Fibroblast of gingiva (primary cell): Measurements from ENCODE around the gene MAT1A.
"Not testable (repeated sequence)": the region's sequence is repeated elsewhere in the genome, so short reads cannot be mapped to it uniquely, and the experiment has no call there.

Source experiments
- DNase-seq: peaks from one replicate; pipeline ENCODE4 v3.0.0-alpha.2; 2011; ENCODE audit warnings: low read depth

MAT1A gene

DNA sequence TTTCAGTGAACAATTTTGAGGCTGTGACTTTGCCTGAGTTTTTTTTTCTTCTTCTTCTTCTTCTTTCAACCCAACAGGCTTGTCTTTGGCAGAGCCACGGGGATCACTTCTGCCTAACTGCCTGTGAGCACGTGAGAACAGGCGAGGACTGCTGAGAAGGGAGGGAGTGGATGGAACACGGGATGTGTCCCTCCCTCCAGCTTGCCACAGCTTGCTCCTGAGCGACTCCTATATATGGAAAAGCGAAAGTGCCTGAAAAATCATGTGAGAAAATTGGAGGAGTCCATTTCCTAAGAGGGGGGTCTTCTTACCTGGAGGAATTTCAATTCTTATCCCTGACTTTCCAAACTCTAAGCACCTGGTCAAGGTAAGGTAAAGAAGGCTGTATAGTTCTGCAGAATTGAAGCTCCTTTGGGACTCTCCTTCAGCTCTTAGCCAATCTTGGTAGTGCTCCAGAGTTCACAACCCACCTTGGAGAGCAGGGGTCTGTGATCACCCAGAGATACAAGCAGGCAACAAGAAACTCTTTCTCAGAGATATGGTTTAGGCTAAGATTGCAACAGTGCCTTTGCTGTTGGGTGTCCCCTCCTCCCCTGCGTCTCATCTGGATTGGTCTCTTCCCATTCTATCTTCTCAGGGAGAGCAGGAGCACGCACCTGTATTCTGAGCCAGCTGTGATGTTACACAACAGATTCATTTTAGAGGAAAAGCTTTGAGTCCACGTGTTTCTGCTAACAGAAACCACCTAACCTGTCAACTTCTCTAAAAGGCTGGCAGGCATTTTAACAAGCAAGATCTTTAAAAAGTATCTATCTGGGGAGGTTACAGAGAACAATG is at the start of gene MAT1A:
Gene MAT1A (minus strand): TSS at position 208 of the 837 bp plus-strand sequence. CDS start 235 bp downstream, outside the sequence.
- no peak for DNase-seq

DNA sequence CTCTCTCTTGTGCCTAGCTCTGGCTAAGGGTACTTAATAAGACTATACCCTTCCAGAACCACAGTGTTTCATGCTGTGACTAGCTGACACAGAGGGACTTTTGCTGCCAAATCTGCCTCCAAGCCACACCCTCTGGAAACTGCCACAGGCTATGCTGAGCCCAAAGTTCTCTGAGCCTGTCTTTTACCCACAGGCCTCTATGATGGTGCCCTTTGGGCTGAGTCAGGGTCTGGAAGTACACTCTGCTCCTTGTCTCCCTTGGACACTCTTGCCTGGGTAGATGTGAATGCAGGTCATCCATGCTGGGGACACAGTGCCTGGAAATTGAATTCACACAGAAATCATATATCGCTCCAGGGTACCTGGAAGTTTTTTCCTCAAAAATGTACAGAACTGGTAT is 44.5 kb upstream of the MAT1A start:
- DNase-seq = no peak

GRCh38 chr10:80324891-80325364 is 35.5 kb upstream of the MAT1A start:
- DNase-seq = no peak

DNA sequence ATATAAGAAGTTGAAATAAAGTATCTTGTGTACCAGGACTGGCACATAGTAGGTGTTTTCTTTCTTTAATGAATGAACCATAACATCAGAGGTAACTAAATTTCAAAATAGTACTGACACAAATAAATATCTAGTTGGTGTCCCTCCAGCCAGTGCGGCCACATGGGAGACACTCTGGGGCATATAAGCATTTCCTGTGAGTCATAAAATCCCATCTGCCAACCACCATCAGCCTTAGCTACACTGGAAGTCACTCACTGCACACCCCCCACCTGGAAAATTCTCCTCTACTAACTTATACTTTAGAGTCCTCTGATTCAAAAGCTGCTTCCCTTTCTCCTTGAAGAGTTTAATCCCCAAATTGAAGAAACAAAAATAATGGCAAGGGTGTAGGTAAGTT is 34.6 kb upstream of the MAT1A start:
- DNase-seq = no peak

- DNase-seq = no peak
These were observed 33.9 kb upstream of the MAT1A start for GRCh38 chr10:80323311-80323710.

DNA sequence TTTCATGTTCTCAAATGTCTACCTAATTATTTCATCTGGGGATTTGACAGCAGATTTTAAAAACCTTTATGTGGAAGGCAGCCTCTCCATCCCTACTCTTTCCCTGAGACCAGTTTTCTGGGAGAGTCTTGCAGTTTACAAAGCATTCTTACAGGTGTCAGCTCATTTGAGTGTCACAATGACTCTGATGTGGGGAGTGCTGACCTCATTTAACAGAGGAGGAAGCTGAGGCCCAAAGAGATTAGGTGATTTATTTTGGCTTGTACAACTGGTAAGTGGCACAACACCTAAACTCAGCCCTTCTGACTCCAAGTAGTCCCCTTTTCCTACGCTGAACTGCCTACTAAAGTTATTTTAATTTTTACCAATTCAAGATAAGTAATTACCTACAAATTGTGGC is 33.3 kb upstream of the MAT1A start:
- DNase-seq = no peak

GRCh38 chr10:80322158-80322557 is 32.7 kb upstream of the MAT1A start:
- no peak for DNase-seq

DNA sequence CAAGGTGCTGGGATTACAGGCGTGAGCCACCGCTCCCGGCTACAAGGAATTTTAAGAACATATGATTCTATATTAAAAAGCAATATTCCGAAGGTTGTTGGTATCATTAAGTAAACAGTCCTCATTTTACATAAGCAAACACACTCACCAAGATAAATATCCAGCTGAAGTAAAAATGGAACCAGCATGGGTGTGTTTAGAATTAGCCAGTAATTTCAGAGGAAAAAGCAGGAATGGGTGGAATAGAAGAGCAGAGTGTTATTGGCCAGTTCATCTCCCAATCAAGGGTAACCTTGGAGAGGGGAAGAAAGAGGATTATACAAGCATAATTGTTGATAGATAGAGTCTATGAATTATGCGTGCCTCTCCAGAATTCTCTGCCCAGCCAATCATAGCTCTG is 31.7 kb upstream of the MAT1A start:
- no peak for DNase-seq

- DNase-seq = no peak
These were observed 30.9 kb upstream of the MAT1A start for GRCh38 chr10:80320377-80320776.

DNA sequence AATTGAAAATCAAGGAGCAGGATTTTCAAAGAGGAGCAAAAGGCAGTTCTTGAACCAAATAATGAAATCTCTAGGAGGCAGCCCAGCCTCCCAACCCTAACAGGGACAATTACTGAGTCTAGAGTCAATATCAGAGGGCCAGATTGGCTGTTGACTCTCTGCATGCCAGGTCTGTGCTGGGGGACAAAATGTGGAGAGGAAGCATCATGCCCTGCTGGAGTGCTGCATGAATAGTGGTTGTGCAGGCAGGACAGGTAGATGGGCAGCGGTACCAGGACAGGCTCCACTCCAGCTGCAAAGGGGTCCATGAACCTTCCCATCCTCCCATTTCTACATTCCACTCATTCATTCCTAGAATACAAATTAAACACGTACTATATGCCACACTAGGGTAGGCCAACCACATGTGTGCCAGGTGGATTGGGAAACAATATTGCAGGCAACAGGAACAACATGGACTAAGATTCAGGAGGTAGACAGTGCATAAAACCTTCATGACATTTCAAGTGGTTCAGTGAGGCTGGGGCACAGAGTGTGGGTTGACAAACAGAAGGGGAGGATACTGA is 30.4 kb upstream of the MAT1A start:
- DNase-seq = no peak

DNA sequence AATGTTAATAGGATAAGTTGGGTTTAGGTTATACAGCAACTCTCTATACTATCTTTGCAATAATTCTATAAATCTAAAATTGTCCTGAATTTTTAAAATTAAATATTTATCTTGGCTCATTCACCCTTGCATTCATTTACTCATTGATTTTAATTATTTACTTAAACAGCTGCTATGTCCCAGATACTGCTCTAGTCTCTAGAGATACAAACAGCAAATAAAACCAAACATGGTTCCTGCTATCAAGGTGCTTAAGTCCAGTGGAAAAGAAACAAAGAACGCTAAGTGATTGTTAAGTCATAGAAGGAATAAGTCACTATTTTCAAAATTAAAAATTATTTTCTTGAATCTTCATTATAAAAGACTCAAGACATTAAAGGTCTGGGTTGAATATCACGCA is 29.9 kb upstream of the MAT1A start:
- no peak for DNase-seq

GRCh38 chr10:80318742-80319141 is 29.3 kb upstream of the MAT1A start:
- no peak for DNase-seq

- DNase-seq = no peak
These were observed 25.9 kb upstream of the MAT1A start for GRCh38 chr10:80315391-80315790.

- no peak for DNase-seq
These were observed 24.1 kb upstream of the MAT1A start for GRCh38 chr10:80313523-80313922.

- not testable (repeated sequence) for DNase-seq
These were observed 16.5 kb upstream of the MAT1A start for GRCh38 chr10:80305989-80306388.

GRCh38 chr10:80296942-80297341 is 7.5 kb upstream of the MAT1A start:
- DNase-seq = no peak

DNA sequence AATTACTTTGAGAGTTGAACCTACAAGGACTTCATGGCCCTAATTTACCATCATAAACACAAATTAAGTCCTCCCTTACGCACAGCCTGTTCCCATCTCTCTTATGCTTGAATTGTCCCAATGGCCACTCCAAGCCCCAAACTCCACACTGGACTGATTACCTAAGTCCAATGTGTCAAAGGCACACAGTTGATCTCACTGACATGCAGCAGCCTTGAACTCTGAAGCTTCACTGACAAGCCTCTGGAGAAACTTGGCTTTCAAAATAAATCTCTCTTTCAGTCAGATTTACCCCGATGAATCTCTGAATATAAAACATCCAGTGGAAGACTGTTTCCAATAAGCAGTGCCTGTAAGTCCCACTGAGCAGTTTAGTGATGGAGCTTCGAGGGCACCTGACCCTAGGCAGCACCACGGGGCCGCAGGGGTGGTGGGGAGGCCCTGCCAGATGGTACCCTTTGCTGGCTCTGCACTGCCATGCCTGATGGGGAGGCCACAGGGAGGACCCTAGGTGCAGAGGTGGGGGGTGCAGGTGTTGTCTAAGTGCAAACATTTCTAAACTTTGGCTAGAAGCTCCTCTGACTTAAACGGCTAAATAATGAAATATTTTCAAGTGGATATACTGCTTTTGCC is 3.3 kb upstream of the MAT1A start:
- DNase-seq = no peak

- no peak for DNase-seq
These were observed 1.2 kb upstream of the MAT1A start for GRCh38 chr10:80290474-80291220.

DNA sequence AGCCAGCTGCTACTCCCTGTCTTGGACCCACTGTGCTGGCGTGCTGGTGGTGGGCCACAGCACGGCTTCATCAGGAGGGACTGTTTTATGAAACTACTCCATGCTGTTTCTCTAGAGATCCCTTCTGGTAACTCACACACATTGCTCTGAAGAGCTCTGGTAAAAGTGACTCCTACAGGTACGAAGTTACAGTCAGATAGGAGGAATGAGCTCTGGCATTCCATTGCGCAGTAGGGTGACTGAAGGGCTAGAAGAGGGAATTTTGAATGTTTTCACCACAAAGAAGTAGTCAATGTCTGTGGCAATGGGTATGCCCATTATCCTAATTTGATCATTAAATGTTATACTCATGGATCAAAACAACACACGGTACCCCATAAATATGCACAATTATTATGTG is 609 bp downstream of the MAT1A start:
- no peak for DNase-seq

DNA sequence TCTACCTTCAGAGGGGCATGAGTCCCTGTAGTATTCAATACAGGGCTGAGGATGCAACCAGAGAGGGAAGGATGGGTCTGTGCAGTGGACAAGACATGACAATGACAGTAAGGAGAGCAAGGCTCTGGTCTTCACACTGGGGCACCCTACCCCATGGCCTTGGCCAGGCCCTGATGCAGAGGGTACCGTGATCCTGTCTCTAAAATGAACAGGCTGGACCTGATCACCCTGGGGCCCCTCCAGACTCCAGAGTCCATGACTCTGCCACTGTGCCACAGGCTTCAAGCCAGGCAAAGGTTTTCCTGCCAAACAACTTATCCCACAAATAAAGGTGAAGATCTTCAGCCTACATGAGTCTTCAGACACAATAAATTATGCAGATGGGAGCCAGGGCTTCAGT is 4.9 kb downstream of the MAT1A start:
- no peak for DNase-seq

- no peak for DNase-seq
These were observed 5.8 kb downstream of the MAT1A start for GRCh38 chr10:80283536-80284199.

DNA sequence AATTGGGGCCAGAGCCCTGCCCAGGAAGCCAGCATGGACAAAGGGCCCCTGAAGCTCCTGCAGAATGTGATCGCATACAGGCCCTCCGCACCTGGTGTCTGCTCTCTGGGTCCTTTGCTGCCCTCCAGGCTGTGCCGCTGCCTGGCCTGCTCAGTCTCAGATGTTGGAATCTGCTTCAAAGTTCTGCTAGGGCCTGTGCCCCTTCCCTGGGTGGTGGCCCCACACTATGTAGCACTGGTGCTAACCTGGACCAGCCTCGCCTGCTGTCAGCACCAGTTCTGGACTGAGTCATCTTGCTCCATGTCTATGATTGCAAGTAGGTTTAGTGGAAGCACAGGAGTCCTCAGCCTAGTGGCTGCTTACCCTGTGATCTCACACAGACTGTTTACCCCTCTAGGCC is 6.3 kb downstream of the MAT1A start:
- DNase-seq = no peak
